ENCODE data around the gene PDLIM3. TPM values are rescaled to one million over a fixed set of nuclear protein-coding genes. Genes with fewer than 3 reads are reported as not detected.

The PDLIM3 gene, protein sequence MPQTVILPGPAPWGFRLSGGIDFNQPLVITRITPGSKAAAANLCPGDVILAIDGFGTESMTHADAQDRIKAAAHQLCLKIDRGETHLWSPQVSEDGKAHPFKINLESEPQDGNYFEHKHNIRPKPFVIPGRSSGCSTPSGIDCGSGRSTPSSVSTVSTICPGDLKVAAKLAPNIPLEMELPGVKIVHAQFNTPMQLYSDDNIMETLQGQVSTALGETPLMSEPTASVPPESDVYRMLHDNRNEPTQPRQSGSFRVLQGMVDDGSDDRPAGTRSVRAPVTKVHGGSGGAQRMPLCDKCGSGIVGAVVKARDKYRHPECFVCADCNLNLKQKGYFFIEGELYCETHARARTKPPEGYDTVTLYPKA
- total RNA-seq: 9.5 and 44.7 TPM in 2 replicates

DNA sequence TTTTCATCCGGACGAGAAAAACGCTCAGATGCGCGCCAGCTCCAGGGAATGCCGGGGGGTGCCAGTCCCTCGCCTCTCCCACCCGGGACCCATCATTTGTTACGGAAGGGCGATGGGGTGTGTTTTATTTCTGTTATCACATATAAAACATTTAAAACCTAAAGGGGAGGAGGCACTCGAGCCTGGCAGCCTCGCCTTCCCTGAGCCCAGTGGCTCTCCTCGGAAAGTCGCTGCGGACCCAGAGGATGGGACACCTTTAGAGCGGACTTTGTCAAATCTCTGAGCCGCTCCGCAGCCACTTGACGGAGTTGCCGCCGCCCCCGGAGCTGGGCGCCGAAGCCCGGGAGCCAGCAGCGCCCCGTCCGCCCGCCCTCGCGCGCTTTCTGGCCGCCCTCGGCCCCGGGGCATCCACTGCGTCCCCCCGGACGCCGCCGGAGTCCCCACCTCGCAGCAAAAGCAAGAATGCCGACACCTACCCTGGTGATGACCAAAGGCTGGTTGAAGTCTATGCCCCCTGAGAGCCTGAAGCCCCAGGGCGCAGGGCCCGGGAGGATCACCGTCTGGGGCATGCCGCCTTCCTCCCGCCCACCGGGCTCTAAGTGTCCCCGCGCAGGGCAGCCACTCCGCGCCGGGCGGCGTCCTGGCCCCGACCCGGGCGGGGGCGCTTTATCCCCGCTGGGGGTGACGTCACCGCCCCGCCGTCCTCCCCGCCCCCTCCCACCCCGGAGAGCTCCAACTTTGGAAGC is at the start of gene PDLIM3:
Gene PDLIM3 (minus strand): TSS at position 642 of the 746 bp plus-strand sequence. CDS start 73 bp downstream, at position 569.

DNA sequence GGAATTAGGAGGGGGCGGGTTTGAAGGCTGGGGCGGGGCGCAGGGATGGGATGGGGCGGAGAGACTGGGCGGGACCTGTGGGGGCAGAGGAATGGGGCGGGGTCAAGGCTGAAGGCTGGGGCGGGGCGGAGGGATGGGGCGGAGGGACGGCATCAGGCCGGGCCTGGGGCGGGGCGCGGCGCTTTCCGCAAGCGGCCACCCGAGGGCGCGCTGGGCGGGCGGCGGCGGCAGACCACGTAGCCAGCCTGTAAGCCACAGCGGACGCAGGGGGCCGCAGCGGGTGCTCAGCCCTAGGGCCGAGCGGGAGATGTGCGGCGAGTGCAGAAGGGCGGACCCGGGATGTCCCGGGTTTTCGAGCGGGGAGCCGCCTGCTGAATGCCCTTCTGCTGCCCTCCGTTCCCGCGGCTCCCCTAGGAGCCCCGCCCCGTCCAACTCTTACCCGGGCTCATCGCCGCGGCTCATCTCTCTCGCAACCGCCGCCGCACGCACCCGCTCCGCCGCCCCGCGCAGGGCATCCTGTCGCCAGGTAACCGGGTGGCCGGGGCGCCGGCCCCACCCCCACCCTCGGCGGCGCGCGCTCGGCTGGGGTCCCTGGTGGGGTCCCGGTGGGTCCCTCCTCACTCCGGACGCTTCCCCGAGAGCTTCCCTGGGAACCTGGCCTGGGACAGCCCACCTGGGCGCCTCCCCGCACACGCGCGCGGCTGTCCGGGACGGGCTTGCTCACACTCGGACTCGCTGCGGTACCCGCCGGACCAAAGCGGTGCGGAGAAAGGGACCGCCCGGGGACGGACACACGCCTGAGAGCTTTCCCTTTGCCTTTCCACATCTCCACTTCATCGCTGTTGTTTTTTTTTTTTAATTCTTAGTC is 63.8 kb downstream of the PDLIM3 start, which contains the start of gene CCDC110:
Gene CCDC110 (minus strand): TSS at position 499 of the 868 bp plus-strand sequence. CDS start 50 bp downstream, at position 449.

Other genes starting within 250 kb of the PDLIM3 start
- 0.16 and 0.26 TPM in 2 replicates for gene LRP2BP, start 139.6 kb downstream of the PDLIM3 start, total RNA-seq
- 1.6 and 1.7 TPM in 2 replicates for gene ANKRD37, start 138.7 kb downstream of the PDLIM3 start, total RNA-seq
- 45.9 and 46.5 TPM in 2 replicates for gene UFSP2, start 109.5 kb downstream of the PDLIM3 start, total RNA-seq
- gene CCDC110, start 63.8 kb downstream of the PDLIM3 start, total RNA-seq: 0.95 and 2.0 TPM in 2 replicates